SHP77 (cell line): ENCODE measurements around the gene PGLYRP4.
A peak's percentile ranks its signal among the peaks of the same experiment; 100 is the strongest.
"Not testable (repeated sequence)": the region's sequence is repeated elsewhere in the genome, so short reads cannot be mapped to it uniquely, and the experiment has no call there.

Source experiments
- DNase-seq, 2 experiments: peaks; one replicate each; lab custom pipeline; 2025; lab: John Stamatoyannopoulos, UW

Gene PGLYRP4

GRCh38 chr1:153355445-153356071 is 6.9 kb upstream of the PGLYRP4 start:
- peak; percentile 78 to 90 for DNase-seq

DNA sequence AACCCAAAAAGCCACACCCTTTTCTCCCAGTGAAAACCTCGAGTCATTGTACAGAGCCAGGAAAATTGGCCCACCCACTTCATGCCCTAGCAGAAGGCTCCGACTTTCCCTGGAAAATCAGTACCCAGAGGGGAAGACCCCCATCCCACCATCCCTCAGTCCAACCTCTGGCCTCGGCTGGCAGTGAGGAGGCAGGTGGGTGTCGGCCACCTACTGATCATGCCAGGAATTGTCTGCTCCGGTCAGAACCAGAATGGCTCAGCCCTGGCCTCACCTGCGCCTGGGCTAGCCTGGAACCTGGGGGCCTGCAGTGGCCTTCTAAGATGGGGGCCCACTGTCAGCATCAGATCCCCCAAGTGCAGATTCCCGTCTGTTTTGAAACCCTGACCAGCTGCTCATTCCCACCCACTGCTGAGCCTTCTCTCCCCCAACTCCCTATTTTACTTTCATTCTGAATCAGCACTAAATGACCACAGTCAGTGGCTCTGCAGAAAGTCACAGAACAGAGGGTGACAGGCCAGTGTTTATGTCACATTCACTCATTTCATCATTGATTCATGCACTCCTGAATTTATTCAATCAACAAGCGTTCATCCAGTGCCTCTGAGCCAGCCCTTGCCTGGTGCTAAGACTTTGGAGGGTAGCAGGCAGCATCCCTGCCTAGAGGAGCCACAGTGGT is 6.0 kb upstream of the PGLYRP4 start:
- DNase-seq = peak in 1 of 2 experiments; percentile 8

- peak; percentile 40 to 51 for DNase-seq
Observed at GRCh38 chr1:153353226-153353947, 4.7 kb upstream of the PGLYRP4 start.

GRCh38 chr1:153352523-153352922 is 3.9 kb upstream of the PGLYRP4 start:
- peak; percentile 68 to 78 for DNase-seq

GRCh38 chr1:153350321-153350957 is 1.8 kb upstream of the PGLYRP4 start:
- no peak for DNase-seq

GRCh38 chr1:153349363-153350320 is 1.0 kb upstream of the PGLYRP4 start:
- peak in 1 of 2 experiments; percentile 58 for DNase-seq

DNA sequence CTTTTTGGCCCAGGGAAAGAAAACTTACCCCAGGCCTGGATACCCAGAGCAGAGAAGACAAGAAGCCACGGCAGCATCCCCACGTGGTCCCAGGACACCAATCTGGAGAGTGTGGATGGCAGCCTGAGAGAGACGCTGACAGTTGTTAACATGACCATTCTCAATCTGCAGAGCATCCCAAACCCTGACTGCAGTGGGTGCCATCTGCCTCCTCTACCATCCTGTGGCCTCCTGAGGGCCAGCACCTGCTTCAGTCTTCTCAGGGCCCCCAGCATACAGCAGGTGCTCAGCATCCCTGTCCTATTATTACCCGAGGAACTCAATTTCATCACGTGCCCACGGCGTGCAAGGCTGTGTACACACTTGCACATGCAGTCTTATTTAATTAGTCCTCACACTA is 785 bp downstream of the PGLYRP4 start:
- peak in 1 of 2 experiments; percentile 29 for DNase-seq

DNA sequence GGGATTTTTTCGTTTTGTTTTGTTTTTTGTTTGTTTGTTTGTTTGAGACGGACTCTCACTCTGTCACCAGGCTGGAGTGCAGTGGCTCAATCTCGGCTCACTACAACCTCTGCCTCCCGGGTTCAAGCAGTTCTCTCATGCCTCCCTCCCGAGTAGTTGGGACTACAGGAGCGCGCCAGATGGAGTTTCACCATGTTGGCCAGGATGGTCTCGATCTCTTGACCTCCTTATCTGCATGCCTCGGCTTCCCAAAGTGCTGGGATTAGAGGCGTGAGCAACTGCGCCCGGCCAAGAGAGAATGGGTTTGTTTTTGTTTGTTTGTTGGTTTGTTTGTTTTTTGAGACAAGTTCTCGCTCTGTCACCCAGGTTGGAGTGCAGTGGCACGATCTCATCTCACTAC is 1.6 kb downstream of the PGLYRP4 start:
- not testable (repeated sequence) for DNase-seq

DNA sequence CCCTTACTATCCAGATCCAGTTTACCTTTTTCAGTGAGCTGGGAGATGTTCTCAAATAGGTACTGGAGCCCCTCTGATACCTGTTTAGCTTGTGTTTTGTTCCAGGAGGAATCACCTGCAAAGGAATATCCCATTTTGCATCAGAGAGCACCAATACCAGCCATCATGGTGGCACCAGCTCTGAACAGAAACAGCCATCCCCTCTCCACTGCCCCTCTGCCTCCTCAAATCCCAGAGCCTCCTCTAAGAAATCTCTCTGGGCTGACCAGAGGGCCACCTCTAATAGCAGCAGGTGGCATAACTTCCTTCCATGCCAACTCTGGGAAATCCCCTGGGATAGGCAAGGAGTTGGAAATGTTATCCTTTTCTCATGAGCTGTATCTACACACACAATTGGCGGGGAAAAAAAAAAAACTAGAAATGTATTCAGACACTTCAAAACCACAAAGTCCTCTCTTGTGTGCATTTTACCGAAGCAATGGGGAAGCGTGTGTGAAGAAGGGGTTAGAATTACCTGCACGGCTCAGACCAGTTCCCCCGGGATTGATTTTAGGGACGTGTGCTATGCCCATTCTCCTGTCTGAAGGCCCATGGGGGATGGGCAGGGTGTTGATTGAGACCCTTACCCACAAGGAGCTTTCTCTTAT is 2.4 kb downstream of the PGLYRP4 start:
- DNase-seq = no peak

- no peak for DNase-seq
Observed at GRCh38 chr1:153345187-153346076, 3.2 kb downstream of the PGLYRP4 start.

DNA sequence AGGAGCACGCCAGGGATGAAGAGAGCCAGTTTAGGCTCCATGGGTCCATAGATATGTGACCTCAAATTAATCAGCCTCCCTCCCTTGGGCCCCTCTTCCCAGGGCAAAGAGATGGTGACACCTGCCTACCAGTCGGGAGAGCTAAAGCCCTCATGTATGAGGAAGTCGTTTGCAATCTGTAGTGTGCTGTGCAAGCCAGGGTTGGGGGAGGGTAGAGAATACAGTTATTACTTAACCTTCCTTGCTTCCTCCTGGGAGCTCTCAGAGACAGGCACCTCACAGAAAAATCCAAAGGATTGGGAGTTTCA is 4.0 kb downstream of the PGLYRP4 start:
- no peak for DNase-seq

- DNase-seq = no peak
Observed at GRCh38 chr1:153343811-153344717, 4.6 kb downstream of the PGLYRP4 start.

GRCh38 chr1:153343040-153343681 is 5.5 kb downstream of the PGLYRP4 start:
- no peak for DNase-seq

GRCh38 chr1:153342178-153342577 is 6.5 kb downstream of the PGLYRP4 start:
- DNase-seq = no peak

DNA sequence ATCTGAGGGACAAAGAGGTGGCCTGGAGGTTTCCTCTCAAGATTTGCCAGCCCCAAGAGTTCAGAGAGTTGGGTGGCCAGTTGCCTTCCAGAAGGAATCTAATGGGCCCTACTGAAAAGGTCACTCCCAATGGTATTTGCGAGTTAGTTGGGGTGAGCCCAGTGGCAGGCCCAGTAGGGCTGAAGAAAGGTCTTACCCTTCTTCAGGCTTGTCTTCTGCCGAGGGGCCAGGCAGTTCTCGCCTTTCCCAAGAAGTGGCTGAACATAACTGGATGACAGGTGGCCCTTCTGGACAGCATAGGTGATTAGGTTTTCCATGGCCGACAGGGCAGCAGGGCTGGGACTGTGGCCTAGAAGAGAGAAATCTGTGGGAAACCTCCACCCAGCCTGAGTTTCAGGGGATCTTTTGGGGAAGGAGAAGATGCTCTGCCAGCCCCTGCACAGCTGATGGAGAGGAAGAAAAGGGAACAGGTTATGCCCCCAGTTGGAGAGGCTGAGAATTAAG is 7.2 kb downstream of the PGLYRP4 start:
- no peak for DNase-seq

- no peak for DNase-seq
Observed at GRCh38 chr1:153340356-153340755, 8.3 kb downstream of the PGLYRP4 start.

- no peak for DNase-seq
Observed at GRCh38 chr1:153339802-153340201, 8.8 kb downstream of the PGLYRP4 start.
